Karpas-422 (cell line): ENCODE data around the gene LAPTM5. TPM values are rescaled to one million over a fixed set of nuclear protein-coding genes. Genes with fewer than 3 reads are reported as not detected.

Source experiments
- DNase-seq: peaks from one replicate; pipeline ENCODE4 v3.0.0-alpha.2; 2015
- H2AFZ ChIP-seq: fragments of 200-600 bp; sonication (generic); 2 replicates; pipeline ENCODE4 v1.6.1; 2014; ENCODE audit warnings: antibody characterized with exemption, low read length, mixed read lengths
- H3K27ac ChIP-seq: fragments of 200-600 bp; sonication (generic); 2 replicates; pipeline ENCODE4 v1.5.1; 2014; ENCODE audit warnings: mild to moderate bottlenecking, low read length, moderate library complexity
- H3K27me3 ChIP-seq: fragments of 200-600 bp; sonication (generic); 2 replicates; pipeline ENCODE4 v1.6.1; 2014; ENCODE audit warnings: low read length, mixed read lengths
- H3K36me3 ChIP-seq: fragments of 200-600 bp; sonication (generic); 2 replicates; pipeline ENCODE4 v1.6.1; 2014; ENCODE audit warnings: low read length, mixed read lengths; ENCODE audit not compliant: insufficient read depth
- H3K4me1 ChIP-seq: fragments of 200-600 bp; sonication (generic); 2 replicates; pipeline ENCODE4 v1.6.1; 2014; ENCODE audit warnings: mild to moderate bottlenecking, low read length, mixed read lengths
- H3K4me2 ChIP-seq: fragments of 200-600 bp; sonication (generic); 2 replicates; pipeline ENCODE4 v1.6.1; 2014; ENCODE audit warnings: low read length, low read depth, mild to moderate bottlenecking; ENCODE audit not compliant: poor library complexity, severe bottlenecking
- H3K4me3 ChIP-seq: fragments of 200-600 bp; sonication (generic); 2 replicates; pipeline ENCODE4 v1.5.1; 2014; ENCODE audit warnings: mild to moderate bottlenecking, antibody characterized with exemption, low read length, mixed read lengths
- H3K79me2 ChIP-seq: fragments of 200-600 bp; sonication (generic); 2 replicates; pipeline ENCODE4 v1.6.1; 2014; ENCODE audit warnings: mild to moderate bottlenecking, low read length, mixed read lengths
- H3K9ac ChIP-seq: fragments of 200-600 bp; sonication (generic); 2 replicates; pipeline ENCODE4 v1.6.0; 2014; ENCODE audit warnings: low read length
- H3K9me2 ChIP-seq: fragments of 200-600 bp; sonication (generic), shearing (Covaris generic); replicated peaks from 2 replicates; pipeline ENCODE4 v1.6.0; 2014; ENCODE audit warnings: mild to moderate bottlenecking, low read length, moderate library complexity; ENCODE audit not compliant: insufficient read depth
- H3K9me3 ChIP-seq: fragments of 300-700, 200-600 bp; sonication (generic); 2 replicates; pipeline ENCODE4 v1.6.1; 2014; ENCODE audit warnings: low read length, mixed read lengths
- H4K20me1 ChIP-seq: fragments of 200-600 bp; sonication (generic); 2 replicates; pipeline ENCODE4 v1.6.1; 2014; ENCODE audit warnings: mild to moderate bottlenecking, antibody characterized with exemption, low read length, low read depth; ENCODE audit not compliant: insufficient read depth
- total RNA-seq: library from RNA; depleted of rRNA; stranded (reverse); fragments of >200 nt; shearing (Covaris generic); gene quantifications from 2 replicates; pipeline ENCODE4 v1.2.3, GENCODE V29; 2014; ENCODE audit warnings: low replicate concordance

LAPTM5 gene
- total RNA-seq, 1 experiment from 2014 or later, result 184 TPM

- peaks cover 34% of the 10 kb centered on the region for H3K79me2 ChIP-seq
- peaks cover 36% of the 10 kb centered on the region for H3K36me3 ChIP-seq
- H3K4me1 ChIP-seq, result peaks cover 64% of the 10 kb centered on the region
- H3K9me2 ChIP-seq, result no peaks in the 10 kb centered on the region
- H3K9me3 ChIP-seq, result no peaks in the 10 kb centered on the region
- no peak overlapping the region for H2AFZ ChIP-seq
- no peak for DNase-seq
- H3K4me2 ChIP-seq, result no peak overlapping the region
- no peak overlapping the region for H3K4me3 ChIP-seq
- H3K27me3 ChIP-seq, result no peaks in the 10 kb centered on the region
- H4K20me1 ChIP-seq, result peaks cover 33% of the 10 kb centered on the region
- no peak overlapping the region for H3K27ac ChIP-seq
- no peak overlapping the region for H3K9ac ChIP-seq
Measured at GRCh38 chr1:30741239-30741894, 16.2 kb downstream of the LAPTM5 start.

GRCh38 chr1:30740251-30741238 lies 17.0 kb downstream of the LAPTM5 start:
- H3K4me2 ChIP-seq, result no peak overlapping the region
- no peak overlapping the region for H3K4me3 ChIP-seq
- H3K9me3 ChIP-seq, result no peaks in the 10 kb centered on the region
- peaks cover 26% of the 10 kb centered on the region for H3K79me2 ChIP-seq
- H3K9ac ChIP-seq, result no peak overlapping the region
- H4K20me1 ChIP-seq, result peaks cover 31% of the 10 kb centered on the region
- DNase-seq, result no peak
- peaks cover 36% of the 10 kb centered on the region for H3K36me3 ChIP-seq
- no peak overlapping the region for H2AFZ ChIP-seq
- H3K27ac ChIP-seq, result no peak overlapping the region
- no peaks in the 10 kb centered on the region for H3K27me3 ChIP-seq
- peaks cover 55% of the 10 kb centered on the region for H3K4me1 ChIP-seq
- H3K9me2 ChIP-seq, result no peaks in the 10 kb centered on the region

- DNase-seq, result no peak
- H3K79me2 ChIP-seq, result peaks cover 18% of the 10 kb centered on the region
- H3K27ac ChIP-seq, result no peak overlapping the region
Measured at GRCh38 chr1:30739601-30740000, 18.0 kb downstream of the LAPTM5 start.

GRCh38 chr1:30738715-30739559 lies 18.6 kb downstream of the LAPTM5 start:
- Histone ChIP-seq H3K9ac (no peak overlapping the region), H4K20me1 (peaks cover 24% of the 10 kb centered on the region), H3K27ac (peak overlapping the region; percentile 60), H3K79me2 (peaks cover 11% of the 10 kb centered on the region; the same call in 1 of the 2 replicates), H3K36me3 (peaks cover 36% of the 10 kb centered on the region), H3K4me3 (no peak overlapping the region), H3K4me1 (peaks cover 43% of the 10 kb centered on the region), H3K9me3 (no peaks in the 10 kb centered on the region), H3K4me2 (no peak overlapping the region), H3K9me2 (no peaks in the 10 kb centered on the region), H3K27me3 (no peaks in the 10 kb centered on the region), H2AFZ (no peak overlapping the region)
- no peak for DNase-seq

More at GRCh38 chr1:30739601-30740000, 18.0 kb downstream of the LAPTM5 start:
- Histone ChIP-seq H3K9me3 (no peaks in the 10 kb centered on the region), H3K4me1 (peaks cover 46% of the 10 kb centered on the region), H2AFZ (no peak overlapping the region), H3K4me3 (no peak overlapping the region), H3K27me3 (no peaks in the 10 kb centered on the region), H3K9me2 (no peaks in the 10 kb centered on the region), H3K36me3 (peaks cover 36% of the 10 kb centered on the region), H4K20me1 (peaks cover 30% of the 10 kb centered on the region), H3K4me2 (no peak overlapping the region), H3K9ac (no peak overlapping the region)

- peaks cover 5% of the 10 kb centered on the region; the same call in 1 of the 2 replicates for H3K79me2 ChIP-seq
- DNase-seq, result no peak
Measured at GRCh38 chr1:30738040-30738714, 19.4 kb downstream of the LAPTM5 start.

GRCh38 chr1:30737357-30738039 lies 20.1 kb downstream of the LAPTM5 start:
- no peak overlapping the region for H3K4me3 ChIP-seq
- no peak overlapping the region for H3K9ac ChIP-seq
- H3K27me3 ChIP-seq, result no peaks in the 10 kb centered on the region
- no peak for DNase-seq
- H3K79me2 ChIP-seq, result no peaks in the 10 kb centered on the region; the same call in 1 of the 2 replicates
- H4K20me1 ChIP-seq, result peaks cover 9% of the 10 kb centered on the region; the same call in 1 of the 2 replicates
- H3K4me1 ChIP-seq, result peaks cover 44% of the 10 kb centered on the region
- H3K27ac ChIP-seq, result peak overlapping the region; percentile 60; the same call in 1 of the 2 replicates
- no peaks in the 10 kb centered on the region for H3K9me2 ChIP-seq
- H3K36me3 ChIP-seq, result peaks cover 39% of the 10 kb centered on the region
- H3K4me2 ChIP-seq, result no peak overlapping the region
- no peak overlapping the region for H2AFZ ChIP-seq
- no peaks in the 10 kb centered on the region for H3K9me3 ChIP-seq

More at GRCh38 chr1:30738040-30738714, 19.4 kb downstream of the LAPTM5 start:
- Histone ChIP-seq H3K27ac (peak overlapping the region; percentile 60), H3K4me1 (peaks cover 43% of the 10 kb centered on the region), H3K4me2 (no peak overlapping the region), H4K20me1 (peaks cover 16% of the 10 kb centered on the region; the same call in 1 of the 2 replicates), H3K4me3 (no peak overlapping the region), H3K9me2 (no peaks in the 10 kb centered on the region), H3K36me3 (peaks cover 42% of the 10 kb centered on the region), H2AFZ (no peak overlapping the region), H3K27me3 (no peaks in the 10 kb centered on the region), H3K9me3 (no peaks in the 10 kb centered on the region), H3K9ac (no peak overlapping the region)
